Measurements from ENCODE around the gene VPS54.

- TF ChIP-seq CTCF (IDR thresholded peaks at IDR 0.05; ENCODE audit: insufficient read depth, low read length), result no peak
- TF ChIP-seq POLR2AphosphoS5 (IDR thresholded peaks at IDR 0.05; ENCODE audit: low read depth), result no peak
- TF ChIP-seq, protein P1, sequence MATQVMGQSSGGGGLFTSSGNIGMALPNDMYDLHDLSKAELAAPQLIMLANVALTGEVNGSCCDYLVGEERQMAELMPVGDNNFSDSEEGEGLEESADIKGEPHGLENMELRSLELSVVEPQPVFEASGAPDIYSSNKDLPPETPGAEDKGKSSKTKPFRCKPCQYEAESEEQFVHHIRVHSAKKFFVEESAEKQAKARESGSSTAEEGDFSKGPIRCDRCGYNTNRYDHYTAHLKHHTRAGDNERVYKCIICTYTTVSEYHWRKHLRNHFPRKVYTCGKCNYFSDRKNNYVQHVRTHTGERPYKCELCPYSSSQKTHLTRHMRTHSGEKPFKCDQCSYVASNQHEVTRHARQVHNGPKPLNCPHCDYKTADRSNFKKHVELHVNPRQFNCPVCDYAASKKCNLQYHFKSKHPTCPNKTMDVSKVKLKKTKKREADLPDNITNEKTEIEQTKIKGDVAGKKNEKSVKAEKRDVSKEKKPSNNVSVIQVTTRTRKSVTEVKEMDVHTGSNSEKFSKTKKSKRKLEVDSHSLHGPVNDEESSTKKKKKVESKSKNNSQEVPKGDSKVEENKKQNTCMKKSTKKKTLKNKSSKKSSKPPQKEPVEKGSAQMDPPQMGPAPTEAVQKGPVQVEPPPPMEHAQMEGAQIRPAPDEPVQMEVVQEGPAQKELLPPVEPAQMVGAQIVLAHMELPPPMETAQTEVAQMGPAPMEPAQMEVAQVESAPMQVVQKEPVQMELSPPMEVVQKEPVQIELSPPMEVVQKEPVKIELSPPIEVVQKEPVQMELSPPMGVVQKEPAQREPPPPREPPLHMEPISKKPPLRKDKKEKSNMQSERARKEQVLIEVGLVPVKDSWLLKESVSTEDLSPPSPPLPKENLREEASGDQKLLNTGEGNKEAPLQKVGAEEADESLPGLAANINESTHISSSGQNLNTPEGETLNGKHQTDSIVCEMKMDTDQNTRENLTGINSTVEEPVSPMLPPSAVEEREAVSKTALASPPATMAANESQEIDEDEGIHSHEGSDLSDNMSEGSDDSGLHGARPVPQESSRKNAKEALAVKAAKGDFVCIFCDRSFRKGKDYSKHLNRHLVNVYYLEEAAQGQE (IDR thresholded peaks at IDR 0.05; ENCODE audit: insufficient replicate concordance, low read depth), result no peak
- no peak for TF ChIP-seq SPI1 (IDR thresholded peaks at IDR 0.05; ENCODE audit: borderline replicate concordance, low read depth)
Measured at GRCh38 chr2:64014628-64015027, 4.6 kb downstream of the VPS54 start.

All from HL-60 (cell line).